COR-L47 (cell line): ENCODE measurements around the gene TRPM4.

Experiments
- DNase-seq: peaks from one replicate; lab custom pipeline; 2025; lab: John Stamatoyannopoulos, UW

Gene TRPM4

GRCh38 chr19:49231804-49232203 is 74.2 kb downstream of the TRPM4 start:
- DNase-seq: no peak

- DNase-seq: no peak
These were observed 75.6 kb downstream of the TRPM4 start for GRCh38 chr19:49233163-49233562.

- no peak for DNase-seq
These were observed 84.2 kb downstream of the TRPM4 start for GRCh38 chr19:49241769-49242168.

- no peak for DNase-seq
These were observed 85.5 kb downstream of the TRPM4 start for GRCh38 chr19:49243129-49243528.

GRCh38 chr19:49243726-49244125 is 86.1 kb downstream of the TRPM4 start:
- DNase-seq: no peak

- no peak for DNase-seq
These were observed 86.7 kb downstream of the TRPM4 start for GRCh38 chr19:49244256-49244655.

GRCh38 chr19:49247676-49248075 is 90.1 kb downstream of the TRPM4 start:
- no peak for DNase-seq

GRCh38 chr19:49249933-49250332 is 92.3 kb downstream of the TRPM4 start:
- DNase-seq: no peak

GRCh38 chr19:49255674-49256073 is 98.1 kb downstream of the TRPM4 start:
- no peak for DNase-seq

- DNase-seq: no peak
These were observed 99.1 kb downstream of the TRPM4 start for GRCh38 chr19:49256691-49257090.
